IMR-90 (cell line): ENCODE measurements around the gene SEMA5A. TPM values are rescaled to one million over a fixed set of nuclear protein-coding genes. Genes with fewer than 3 reads are reported as not detected.

Source experiments
- ATAC-seq: fragments of 200-7000 bp; cut with Tn5 transposase; 2 replicates; pipeline ENCODE4 v1.9.1; 2020; ENCODE audit warnings: low read depth, mild to moderate bottlenecking, moderate library complexity
- BruUV-seq: library from RNA; stranded (reverse); fragments of 400-500 nt; replicated peaks from 2 replicates; lab custom pipeline; 2021; lab: Mats Ljungman, UMichigan
- CTCF ChIA-PET: fragments of 300-600 bp; formaldehyde crosslinking; extraction: SDS; loops from one replicate; lab custom pipeline; 2021; ENCODE audit warnings: antibody characterized with exemption; lab: Yijun Ruan, JAX
- POLR2A ChIA-PET: fragments of 300-600 bp; sonication (Branson Sonifier 250); formaldehyde crosslinking; loops from one replicate; lab custom pipeline; 2022; ENCODE audit warnings: antibody characterized with exemption; ENCODE audit not compliant: unreplicated experiment; lab: Charles Lee
- DNase-seq: peaks from one replicate; pipeline ENCODE4 v3.0.0; 2013
- H2AFZ ChIP-seq: replicated peaks from 2 replicates; pipeline ENCODE3; 2013; ENCODE audit warnings: low read length, mild to moderate bottlenecking; ENCODE audit not compliant: poor library complexity
- H2AK5ac ChIP-seq: 2 replicates; pipeline ENCODE4 v1.6.1; 2013; ENCODE audit warnings: low read depth, low read length, inconsistent platforms
- H2AK9ac ChIP-seq: replicated peaks from 2 replicates; pipeline ENCODE3; 2013; ENCODE audit warnings: mild to moderate bottlenecking, low read depth, low read length, moderate library complexity; ENCODE audit not compliant: poor library complexity
- H2BK120ac ChIP-seq: 2 replicates; pipeline ENCODE4 v1.6.1; 2013; ENCODE audit warnings: low read depth, low read length, inconsistent platforms
- H2BK15ac ChIP-seq: 3 replicates; pipeline ENCODE4 v1.6.1; 2013; ENCODE audit warnings: low read depth, low read length, inconsistent platforms
- H2BK20ac ChIP-seq: 2 replicates; pipeline ENCODE4 v1.6.1; 2013; ENCODE audit warnings: low read depth, mild to moderate bottlenecking, inconsistent platforms, low read length, moderate library complexity
- H2BK5ac ChIP-seq: 2 replicates; pipeline ENCODE4 v1.6.1; 2013; ENCODE audit warnings: mild to moderate bottlenecking, low read depth, low read length, inconsistent platforms; ENCODE audit not compliant: poor library complexity, severe bottlenecking
- H3K14ac ChIP-seq: replicated peaks from 2 replicates; pipeline ENCODE4 v1.6.1; 2013; ENCODE audit warnings: low read depth, low read length, inconsistent platforms
- H3K18ac ChIP-seq: 2 replicates; pipeline ENCODE4 v1.6.1; 2013; ENCODE audit warnings: low read depth, low read length, control low read depth
- H3K23ac ChIP-seq: 2 replicates; pipeline ENCODE4 v1.6.1; 2013; ENCODE audit warnings: low read depth, low read length, inconsistent platforms
- H3K27ac ChIP-seq: 2 replicates; pipeline ENCODE4 v1.5.1; 2013; ENCODE audit warnings: mild to moderate bottlenecking, control low read depth, low read length; ENCODE audit not compliant: insufficient read depth
- H3K27me3 ChIP-seq: 2 replicates; pipeline ENCODE4 v1.6.1; 2013; ENCODE audit warnings: low read length; ENCODE audit not compliant: control insufficient read depth, insufficient read depth
- H3K36me3 ChIP-seq: 2 replicates; pipeline ENCODE4 v1.6.1; 2013; ENCODE audit warnings: low read length, mixed read lengths; ENCODE audit not compliant: control insufficient read depth, insufficient read depth
- H3K4ac ChIP-seq: 2 replicates; pipeline ENCODE4 v1.6.1; 2013; ENCODE audit warnings: low read depth, low read length, inconsistent platforms
- H3K4me1 ChIP-seq: 2 replicates; pipeline ENCODE4 v1.6.1; 2013; ENCODE audit warnings: low read length, mixed read lengths; ENCODE audit not compliant: control insufficient read depth, insufficient read depth
- H3K4me2 ChIP-seq: 2 replicates; pipeline ENCODE4 v1.6.1; 2013; ENCODE audit warnings: low read depth, mild to moderate bottlenecking, control low read depth, low read length, moderate library complexity
- H3K4me3 ChIP-seq: 2 replicates; pipeline ENCODE4 v1.5.1; 2013; ENCODE audit warnings: low read depth, mild to moderate bottlenecking, control low read depth, low read length, moderate library complexity; ENCODE audit not compliant: insufficient read depth
- H3K56ac ChIP-seq: 2 replicates; pipeline ENCODE4 v1.6.1; 2013; ENCODE audit warnings: low read length, inconsistent platforms; ENCODE audit not compliant: insufficient read depth; ENCODE audit errors: extremely low read depth
- H3K79me1 ChIP-seq, 2 experiments: 2 replicates each; pipeline ENCODE4 v1.6.1; 2013; ENCODE audit warnings: low read length in 2 of 2, inconsistent platforms in 1 of 2, low read depth in 1 of 2
- H3K9ac ChIP-seq: 2 replicates; pipeline ENCODE4 v1.6.1; 2013; ENCODE audit warnings: low read depth, low read length, control low read depth
- H3K9me1 ChIP-seq: 2 replicates; pipeline ENCODE4 v1.6.1; 2013; ENCODE audit warnings: low read length, inconsistent platforms; ENCODE audit not compliant: insufficient read depth
- H3K9me3 ChIP-seq: 2 replicates; pipeline ENCODE4 v1.6.1; 2013; ENCODE audit warnings: low read length; ENCODE audit not compliant: control insufficient read depth, insufficient read depth
- H4K20me1 ChIP-seq: 2 replicates; pipeline ENCODE4 v1.6.1; 2013; ENCODE audit warnings: low read length, inconsistent platforms; ENCODE audit not compliant: insufficient read depth
- H4K5ac ChIP-seq: 2 replicates; pipeline ENCODE4 v1.6.1; 2013; ENCODE audit warnings: mild to moderate bottlenecking, low read depth, low read length, control low read depth
- H4K8ac ChIP-seq, 2 experiments: 2 replicates each; pipeline ENCODE4 v1.6.1; 2013; ENCODE audit warnings: low read depth in 2 of 2, low read length in 2 of 2, control low read depth in 1 of 2, inconsistent platforms in 1 of 2
- H4K91ac ChIP-seq: 2 replicates; pipeline ENCODE4 v1.6.1; 2013; ENCODE audit warnings: low read depth, low read length, inconsistent platforms; ENCODE audit not compliant: insufficient read depth
- BHLHE40 ChIP-seq: fragments of 150-350 bp; IDR thresholded peaks from 2 replicates; pipeline ENCODE4 v1.6.1; 2016; ENCODE audit warnings: mild to moderate bottlenecking, low read depth, low read length
- CEBPB ChIP-seq: IDR thresholded peaks from 2 replicates; pipeline ENCODE4 v1.6.1; 2012; ENCODE audit warnings: low read depth, low read length, improper control_type of control experiment
- FOS ChIP-seq: fragments of 150-350 bp; IDR thresholded peaks from 2 replicates; pipeline ENCODE4 v1.6.1; 2016; ENCODE audit warnings: low read depth, low read length
- MAZ ChIP-seq: IDR thresholded peaks from 2 replicates; pipeline ENCODE4 v1.6.1; 2012; ENCODE audit warnings: low read depth, mild to moderate bottlenecking, low read length, improper control_type of control experiment, moderate library complexity, borderline replicate concordance
- POLR2A ChIP-seq: IDR thresholded peaks from 2 replicates; pipeline ENCODE4 v1.6.1; 2012; ENCODE audit warnings: mild to moderate bottlenecking, low read depth, low read length
- RCOR1 ChIP-seq: IDR thresholded peaks from 2 replicates; pipeline ENCODE4 v1.6.1; 2012; ENCODE audit warnings: mild to moderate bottlenecking, low read length, improper control_type of control experiment; ENCODE audit not compliant: insufficient replicate concordance
- WGBS, 2 experiments: methylation state at CpG; one replicate each; pipeline versions ENCODE4 v1.1.5 to v1.1.7; 2013; ENCODE audit warnings: missing lambda C conversion rate in 2 of 2; ENCODE audit not compliant: insufficient read length in 1 of 2; ENCODE audit errors: extremely low coverage in 2 of 2; 5-methylcytosine and 5-hydroxymethylcytosine counted together
- dilution Hi-C: fragments of 300-500 bp; cut with HindIII; formaldehyde crosslinking; loops from one replicate; pipeline ENCODE4 v1.14.3; 2018; ENCODE audit warnings: low sequenced_read_pairs; ENCODE audit not compliant: unreplicated experiment
- in situ Hi-C: fragments of 300-500 bp; cut with MboI; formaldehyde crosslinking; loops from 3 replicates; pipeline ENCODE4 v1.14.3; 2019; ENCODE audit warnings: low sequenced_read_pairs, inconsistent platforms, mixed read lengths
- intact Hi-C: fragments of 100-400 bp; cut with micrococcal nuclease; formaldehyde crosslinking; loops from 2 replicates; pipeline ENCODE4 v1.10.0; 2022
- polyA plus RNA-seq, 3 experiments: library from polyadenylated mRNA; depleted of rRNA; stranded (reverse); fragments of >200 nt; gene quantifications; 2 replicates each; pipeline ENCODE4 v1.2.3, GENCODE V29; 2012; ENCODE audit warnings: low replicate concordance in 1 of 3
- total RNA-seq: library from RNA; depleted of rRNA; stranded (reverse); fragments of >200 nt; gene quantifications from 2 replicates; pipeline ENCODE4 v1.2.3, GENCODE V29; 2012

Gene SEMA5A
- total and polyA plus RNA-seq, 2 of the 4 experiments (the other 2 are of a cell fraction), result 8.2 to 9.9 TPM

- H2AK5ac ChIP-seq, result no peak overlapping the region
- no peak overlapping the region for H4K91ac ChIP-seq
- H2BK15ac ChIP-seq, result no peak overlapping the region
- 100% methylated on average over 1 of the region's 6 CpGs; no CpG with 5 or more reads in 1 of the 2 experiments for WGBS, 2 experiments
- no peak overlapping the region for H2BK5ac ChIP-seq
- H4K20me1 ChIP-seq, result peaks cover 10% of the 10 kb centered on the region; the same call in 1 of the 2 replicates
- no TSS peak for BruUV-seq
- H2AK9ac ChIP-seq, result no peak overlapping the region
- ATAC-seq (peak; percentile 74), DNase-seq (peak; percentile 85)
- H3K36me3 ChIP-seq, result 0 out of 2 replicates have a peak, but pooled peaks cover 3% of the 10 kb centered on the region
- peaks cover 3% of the 10 kb centered on the region for H3K4me1 ChIP-seq
- no peak overlapping the region for H3K18ac ChIP-seq
- dilution Hi-C loops, result no loop called here
- H3K79me1 ChIP-seq, result peaks cover 14 to 47% of the 10 kb centered on the region in 2 experiments; a peak in 3 of 4 replicates
- intact Hi-C loops, result no loop called here
- no peak overlapping the region for H3K27ac ChIP-seq
- no peak overlapping the region for H3K56ac ChIP-seq
- no peak overlapping the region for H3K4me2 ChIP-seq
- no peak overlapping the region for H3K23ac ChIP-seq
- H2AFZ ChIP-seq, result no peak overlapping the region
- H3K4ac ChIP-seq, result no peak overlapping the region
- H2BK20ac ChIP-seq, result no peak overlapping the region
- ChIA-PET POLR2A (no interaction called here), CTCF (interaction anchor here (0.7 to 1.0 kb wide), 2 partner anchors 36 to 1496 kb away, joined by 3 read pairs; no protein-coding TSS in a partner anchor)
- TF ChIP-seq RCOR1, result peak; percentile 82
- TF ChIP-seq POLR2A, result no peak
- peak; percentile 85 for TF ChIP-seq BHLHE40
- TF ChIP-seq CEBPB, result peak; percentile 81
- peak; percentile 58; the same call in 1 of the 2 replicates for TF ChIP-seq MAZ
- peak; percentile 69 for TF ChIP-seq FOS
- no peak overlapping the region for H3K4me3 ChIP-seq
- no peak overlapping the region for H3K9ac ChIP-seq
- H3K9me1 ChIP-seq, result peaks cover 9% of the 10 kb centered on the region
- H2BK120ac ChIP-seq, result no peak overlapping the region
- H3K9me3 ChIP-seq, result no peaks in the 10 kb centered on the region
- no peaks in the 10 kb centered on the region for H3K27me3 ChIP-seq
- H4K5ac ChIP-seq, result no peak overlapping the region
- no peak overlapping the region for H4K8ac ChIP-seq
- in situ Hi-C loops, result no loop called here
- H3K14ac ChIP-seq, result no peak overlapping the region
Measured at GRCh38 chr5:9507974-9508373, 37.9 kb downstream of the SEMA5A start.
